LNCaP clone FGC (cell line): Measurements from ENCODE around the gene ATP2B2.

ENCODE experiments used
- DNase-seq: peaks from one replicate; pipeline ENCODE4 v3.0.0-alpha.2; 2011; ENCODE audit warnings: low read depth
- H3K4me3 ChIP-seq: 2 replicates; pipeline ENCODE4 v1.5.1; 2011; ENCODE audit warnings: mild to moderate bottlenecking, low read depth, low read length, control low read depth
- CTCF ChIP-seq: IDR thresholded peaks from 2 replicates; pipeline ENCODE4 v1.5.1; 2012; ENCODE audit warnings: mild to moderate bottlenecking; ENCODE audit not compliant: control insufficient read depth, insufficient read depth; ENCODE audit errors: extremely low read depth

The ATP2B2 gene

GRCh38 chr3:10505050-10505790, at the start of gene ATP2B2:
ATP2B2 (minus strand) TSS chr3:10505586; CDS start chr3:10449543, 56,043 bp downstream.
- DNase-seq = no peak
- no peak for TF ChIP-seq CTCF
- no peak within 1 kb of the TSS for H3K4me3 ChIP-seq

GRCh38 chr3:10554746-10555145, 49.4 kb upstream of the ATP2B2 start:
- no peak for DNase-seq
- TF ChIP-seq CTCF = no peak

GRCh38 chr3:10554236-10554611, 48.8 kb upstream of the ATP2B2 start:
- no peak overlapping the region for H3K4me3 ChIP-seq
- no peak for TF ChIP-seq CTCF
- no peak for DNase-seq

More at GRCh38 chr3:10554746-10555145, 49.4 kb upstream of the ATP2B2 start:
- H3K4me3 ChIP-seq = no peak overlapping the region

- TF ChIP-seq CTCF = no peak
- no peak overlapping the region for H3K4me3 ChIP-seq
- no peak for DNase-seq
Measured at GRCh38 chr3:10553591-10554235, 48.3 kb upstream of the ATP2B2 start.

GRCh38 chr3:10552631-10552943, 47.2 kb upstream of the ATP2B2 start:
- no peak overlapping the region for H3K4me3 ChIP-seq
- TF ChIP-seq CTCF = no peak
- DNase-seq = no peak

- no peak overlapping the region for H3K4me3 ChIP-seq
- no peak for DNase-seq
- no peak for TF ChIP-seq CTCF
Measured at GRCh38 chr3:10551821-10552630, 46.6 kb upstream of the ATP2B2 start.
